BE2C (cell line): ENCODE data around the gene BICD1. TPM values are rescaled to one million over a fixed set of nuclear protein-coding genes. Genes with fewer than 3 reads are reported as not detected.

Experiments
- DNase-seq: peaks from one replicate; pipeline ENCODE4 v3.0.0-alpha.2; 2020
- H3K27me3 ChIP-seq: fragments of 250-450 bp; sonication (Bioruptor Pico); 2 replicates; pipeline ENCODE4 v1.5.1; 2020; ENCODE audit warnings: mild to moderate bottlenecking
- H3K36me3 ChIP-seq: fragments of 250-450 bp; sonication (Bioruptor Pico); 2 replicates; pipeline ENCODE4 v1.5.1; 2020; ENCODE audit warnings: mild to moderate bottlenecking
- H3K4me1 ChIP-seq: fragments of 250-450 bp; sonication (Bioruptor Pico); 2 replicates; pipeline ENCODE4 v1.5.1; 2020
- H3K4me3 ChIP-seq: 2 replicates; pipeline ENCODE4 v1.5.1; 2011; ENCODE audit warnings: low read depth, low read length
- H3K9me3 ChIP-seq: fragments of 250-450 bp; sonication (Bioruptor Pico); 2 replicates; pipeline ENCODE4 v1.5.1; 2020
- CTCF ChIP-seq: IDR thresholded peaks from 2 replicates; pipeline ENCODE4 v1.5.1; 2012; ENCODE audit warnings: mild to moderate bottlenecking, low read depth, low read length
- polyA plus RNA-seq: library from polyadenylated mRNA; unstranded; fragments of >200 nt; gene quantifications from one replicate; pipeline ENCODE4 v1.2.1, GENCODE V29; 2012; ENCODE audit warnings: low read depth, missing spikeins; ENCODE audit not compliant: insufficient read length, insufficient read depth

Gene BICD1
- polyA plus RNA-seq = 63.6 TPM

DNA sequence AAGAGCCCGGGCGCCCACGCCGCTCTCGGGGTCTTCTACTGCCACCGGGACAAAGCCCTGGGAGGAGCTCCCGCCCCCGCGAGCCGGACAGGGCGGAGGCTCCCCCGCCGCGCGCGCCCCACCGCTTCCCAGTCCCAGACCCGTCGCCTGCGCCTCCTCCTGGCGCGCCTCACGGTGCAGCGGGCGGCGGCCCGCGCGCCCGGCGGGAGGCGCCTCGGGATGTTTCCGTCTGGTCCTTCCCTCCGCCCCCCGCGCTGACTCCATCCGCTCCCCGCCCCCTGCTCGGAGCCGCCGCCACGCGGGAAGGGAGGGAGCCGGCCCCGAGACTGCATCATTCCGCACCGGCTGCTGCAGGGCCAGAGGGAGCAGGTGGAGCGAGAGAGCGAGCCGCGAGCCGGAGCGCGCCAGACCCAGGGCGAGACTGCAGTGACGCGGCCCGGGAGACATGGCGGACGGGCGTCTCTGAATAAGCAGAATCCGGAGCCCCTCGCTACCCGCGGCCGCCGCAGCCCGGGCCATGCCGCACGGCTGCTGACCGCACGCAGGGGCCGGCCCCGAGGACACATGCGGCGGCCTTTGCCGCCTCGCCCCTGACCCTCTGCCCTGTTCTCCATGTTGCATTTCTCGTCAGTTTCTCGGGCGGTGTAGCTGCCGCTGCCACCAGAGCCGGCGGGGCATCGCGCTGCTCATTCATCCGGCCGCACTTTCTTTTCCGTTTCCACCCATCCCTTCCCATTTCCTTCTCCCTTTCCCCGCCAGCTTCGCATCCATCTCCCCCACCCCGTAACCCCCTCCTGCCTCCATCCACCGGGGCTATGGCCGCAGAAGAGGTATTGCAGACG is at the start of gene BICD1:
TSS of gene BICD1 (plus strand) at position 331 of the 842 bp plus-strand sequence. CDS start at position 816, 485 bp downstream.
- Histone ChIP-seq H3K36me3 (peaks cover 6% of the 10 kb centered on the region), H3K4me1 (no peaks in the 10 kb centered on the region)
- TF ChIP-seq CTCF = peak; percentile 30; the same call in 1 of the 2 replicates

GRCh38 chr12:32061033-32061432 is 45.6 kb upstream of the BICD1 start:
- Histone ChIP-seq H3K36me3 (no peaks in the 10 kb centered on the region), H3K4me3 (no peak overlapping the region), H3K27me3 (no peaks in the 10 kb centered on the region), H3K4me1 (peaks cover 6% of the 10 kb centered on the region), H3K9me3 (no peaks in the 10 kb centered on the region)
- no peak for TF ChIP-seq CTCF
- DNase-seq = no peak

More for the DNA sequence above, at the start of gene BICD1:
- H3K4me3 ChIP-seq = peak within 1 kb of the TSS; percentile 71
- H3K27me3 ChIP-seq = no peaks in the 10 kb centered on the region
- peak; percentile 96 for DNase-seq
- H3K9me3 ChIP-seq = no peaks in the 10 kb centered on the region

DNA sequence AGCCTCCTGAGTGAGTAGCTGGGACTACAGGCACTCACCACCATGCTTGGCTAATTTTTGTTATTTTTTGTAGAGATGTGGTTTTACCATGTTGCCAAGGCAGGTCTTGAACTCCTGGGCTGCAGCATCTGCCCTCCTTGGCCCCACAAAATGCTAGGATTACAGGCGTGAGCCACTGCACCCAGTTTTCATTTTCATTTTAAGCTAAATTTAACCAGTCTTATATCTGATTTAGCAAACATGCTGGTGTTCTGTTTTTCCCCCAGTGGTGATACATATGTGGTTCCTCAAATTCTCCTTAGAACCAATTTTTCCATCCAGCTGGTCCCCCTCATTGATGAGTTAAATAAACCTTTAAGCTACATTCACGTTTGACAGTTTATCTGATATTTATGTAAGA is 43.8 kb upstream of the BICD1 start:
- no peak for TF ChIP-seq CTCF
- no peaks in the 10 kb centered on the region for H3K36me3 ChIP-seq
- no peaks in the 10 kb centered on the region for H3K9me3 ChIP-seq
- peaks cover 6% of the 10 kb centered on the region for H3K4me1 ChIP-seq
- no peaks in the 10 kb centered on the region for H3K27me3 ChIP-seq
- DNase-seq = no peak
- no peak overlapping the region for H3K4me3 ChIP-seq

GRCh38 chr12:32063796-32064195 is 42.9 kb upstream of the BICD1 start:
- H3K4me3 ChIP-seq = no peak overlapping the region
- TF ChIP-seq CTCF = no peak
- no peaks in the 10 kb centered on the region for H3K36me3 ChIP-seq
- no peak for DNase-seq
- H3K4me1 ChIP-seq = peaks cover 10% of the 10 kb centered on the region
- H3K9me3 ChIP-seq = no peaks in the 10 kb centered on the region
- no peaks in the 10 kb centered on the region for H3K27me3 ChIP-seq

DNA sequence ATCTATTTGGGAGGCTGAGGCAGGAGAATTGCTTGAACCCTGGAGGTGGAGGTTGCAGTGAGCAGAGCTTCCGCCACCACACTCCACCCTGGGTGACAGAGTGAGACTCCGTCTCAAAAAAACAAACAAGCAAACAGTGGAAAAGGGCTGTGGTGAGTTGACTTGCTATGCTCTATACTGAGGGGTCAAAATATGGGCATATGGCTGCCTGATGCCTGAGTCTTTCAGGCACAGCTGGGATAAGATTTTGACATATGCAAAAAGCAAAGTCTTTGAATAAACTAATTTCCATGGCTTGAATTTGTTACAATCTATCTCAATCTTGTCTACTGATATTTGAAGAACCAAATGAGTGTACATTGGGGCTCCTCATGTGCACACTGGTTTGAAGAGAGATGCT is 40.4 kb upstream of the BICD1 start:
- H3K4me1 ChIP-seq = peaks cover 13% of the 10 kb centered on the region
- H3K9me3 ChIP-seq = no peaks in the 10 kb centered on the region
- DNase-seq = no peak
- H3K4me3 ChIP-seq = no peak overlapping the region
- H3K27me3 ChIP-seq = no peaks in the 10 kb centered on the region
- H3K36me3 ChIP-seq = no peaks in the 10 kb centered on the region
- no peak for TF ChIP-seq CTCF

GRCh38 chr12:32069071-32069470 is 37.6 kb upstream of the BICD1 start:
- Histone ChIP-seq H3K4me3 (no peak overlapping the region), H3K9me3 (no peaks in the 10 kb centered on the region), H3K4me1 (peaks cover 7% of the 10 kb centered on the region), H3K36me3 (no peaks in the 10 kb centered on the region), H3K27me3 (no peaks in the 10 kb centered on the region)
- no peak for DNase-seq
- TF ChIP-seq CTCF = no peak
